KOPT-K1 (cell line): Measurements from ENCODE around the gene PAK3.

Experiments
- H3K27ac ChIP-seq: fragments of 200-600 bp; sonication (generic); 2 replicates; pipeline ENCODE4 v1.5.1; 2016; ENCODE audit warnings: antibody characterized with exemption, mild to moderate bottlenecking, low read depth, low read length; ENCODE audit not compliant: poor library complexity, severe bottlenecking
- H3K36me3 ChIP-seq: fragments of 200-600 bp; sonication (generic); 2 replicates; pipeline ENCODE4 v1.5.1; 2017; ENCODE audit warnings: antibody characterized with exemption, mild to moderate bottlenecking, low read length, moderate library complexity; ENCODE audit not compliant: insufficient read depth
- H3K9me3 ChIP-seq: fragments of 200-600 bp; sonication (generic); 2 replicates; pipeline ENCODE4 v1.5.1; 2017; ENCODE audit warnings: antibody characterized with exemption, low read length, mild to moderate bottlenecking; ENCODE audit not compliant: insufficient read depth, poor library complexity, severe bottlenecking

PAK3 gene

GRCh38 chrX:111116666-111117065 is 20.7 kb downstream of the PAK3 start:
- Histone ChIP-seq H3K9me3 (no peaks in the 10 kb centered on the region), H3K27ac (no peak overlapping the region), H3K36me3 (no peaks in the 10 kb centered on the region)

GRCh38 chrX:111119341-111119740 is 23.4 kb downstream of the PAK3 start:
- no peaks in the 10 kb centered on the region for H3K36me3 ChIP-seq
- no peaks in the 10 kb centered on the region for H3K9me3 ChIP-seq
- H3K27ac ChIP-seq, result no peak overlapping the region

DNA sequence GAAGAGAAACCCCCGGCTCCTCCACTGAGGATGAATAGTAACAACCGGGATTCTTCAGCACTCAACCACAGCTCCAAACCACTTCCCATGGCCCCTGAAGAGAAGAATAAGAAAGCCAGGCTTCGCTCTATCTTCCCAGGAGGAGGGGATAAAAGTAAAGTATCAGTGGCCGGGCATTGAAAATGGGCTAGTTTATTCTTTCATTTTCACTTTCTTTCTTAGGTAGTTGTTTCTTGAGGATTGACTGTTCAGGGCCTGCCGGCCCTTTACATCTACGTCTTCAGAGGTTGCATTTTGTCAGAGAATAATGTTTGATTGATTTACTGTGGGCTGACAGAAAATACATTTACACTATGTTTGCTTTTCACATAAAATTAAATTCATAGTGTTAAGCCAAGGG is 27.1 kb downstream of the PAK3 start:
- H3K9me3 ChIP-seq, result no peaks in the 10 kb centered on the region
- no peaks in the 10 kb centered on the region for H3K36me3 ChIP-seq
- no peak overlapping the region for H3K27ac ChIP-seq

DNA sequence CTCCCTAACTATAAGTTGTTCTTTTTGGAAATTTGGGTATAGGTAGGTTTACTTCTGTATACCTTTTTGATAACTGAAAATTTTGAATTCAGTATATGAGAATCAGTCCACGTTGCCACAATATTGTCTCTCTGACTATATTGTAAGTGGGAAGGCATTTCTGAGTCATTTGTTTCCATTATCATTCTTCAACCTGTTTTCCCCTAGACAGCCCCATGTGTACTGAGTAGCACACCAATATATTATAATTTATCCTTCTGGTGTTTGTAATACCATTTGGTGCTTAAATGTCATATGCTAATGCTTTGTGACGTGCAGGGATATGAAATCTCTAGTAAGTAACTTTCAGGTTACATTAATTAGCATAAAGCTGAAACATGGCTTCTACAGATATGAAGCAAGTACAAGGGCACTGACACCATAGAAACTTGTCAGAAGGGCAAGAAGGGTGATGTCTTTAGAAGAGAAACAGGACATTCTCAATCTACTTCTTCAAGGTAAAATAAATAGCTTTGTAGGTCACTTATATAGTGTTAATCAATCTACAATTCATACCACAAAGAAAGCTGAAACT is 27.7 kb downstream of the PAK3 start:
- Histone ChIP-seq H3K9me3 (no peaks in the 10 kb centered on the region), H3K36me3 (no peaks in the 10 kb centered on the region), H3K27ac (no peak overlapping the region)

DNA sequence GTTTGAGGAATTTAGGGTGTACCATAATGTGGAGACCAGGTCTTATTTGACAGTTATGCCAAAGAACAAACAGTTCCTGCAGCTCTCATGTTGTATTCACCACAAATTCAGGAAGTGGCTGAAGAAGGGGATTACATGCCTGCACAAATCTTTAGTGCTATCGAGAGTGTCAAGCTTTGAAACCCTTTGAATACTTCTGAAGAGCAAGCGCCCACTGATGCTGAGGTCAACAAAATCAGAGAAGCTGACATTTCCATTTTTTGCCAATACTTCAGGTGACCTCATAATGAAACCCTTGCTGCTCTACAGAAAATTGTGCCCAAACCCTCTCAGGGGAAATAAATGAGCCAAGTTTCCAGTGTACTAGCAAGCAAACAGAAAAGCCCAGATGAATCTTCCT is 28.4 kb downstream of the PAK3 start:
- Histone ChIP-seq H3K9me3 (no peaks in the 10 kb centered on the region), H3K36me3 (no peaks in the 10 kb centered on the region), H3K27ac (no peak overlapping the region)

GRCh38 chrX:111127038-111127437 is 31.0 kb downstream of the PAK3 start:
- Histone ChIP-seq H3K36me3 (no peaks in the 10 kb centered on the region), H3K9me3 (no peaks in the 10 kb centered on the region)

DNA sequence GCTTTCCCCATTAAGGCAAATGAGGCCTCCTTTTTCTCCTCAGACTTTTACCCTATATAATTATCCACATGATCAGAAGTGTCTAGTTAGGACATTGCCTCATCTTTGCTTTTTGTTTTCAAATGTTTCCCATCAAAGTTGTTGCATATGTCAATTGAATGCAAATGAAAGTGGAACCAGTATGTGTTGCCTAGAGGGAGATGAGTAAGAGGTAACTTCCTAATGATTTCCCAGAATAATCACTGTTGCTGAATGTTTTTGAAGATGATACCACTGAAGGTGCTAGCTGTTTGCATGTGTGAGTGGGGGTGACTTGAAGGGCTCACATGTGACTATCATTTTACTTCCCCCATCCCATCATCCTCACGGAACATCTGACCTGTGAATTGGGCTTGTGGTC is 33.9 kb downstream of the PAK3 start:
- Histone ChIP-seq H3K9me3 (no peaks in the 10 kb centered on the region), H3K27ac (no peak overlapping the region), H3K36me3 (no peaks in the 10 kb centered on the region)

More at GRCh38 chrX:111127038-111127437, 31.0 kb downstream of the PAK3 start:
- no peak overlapping the region for H3K27ac ChIP-seq

DNA sequence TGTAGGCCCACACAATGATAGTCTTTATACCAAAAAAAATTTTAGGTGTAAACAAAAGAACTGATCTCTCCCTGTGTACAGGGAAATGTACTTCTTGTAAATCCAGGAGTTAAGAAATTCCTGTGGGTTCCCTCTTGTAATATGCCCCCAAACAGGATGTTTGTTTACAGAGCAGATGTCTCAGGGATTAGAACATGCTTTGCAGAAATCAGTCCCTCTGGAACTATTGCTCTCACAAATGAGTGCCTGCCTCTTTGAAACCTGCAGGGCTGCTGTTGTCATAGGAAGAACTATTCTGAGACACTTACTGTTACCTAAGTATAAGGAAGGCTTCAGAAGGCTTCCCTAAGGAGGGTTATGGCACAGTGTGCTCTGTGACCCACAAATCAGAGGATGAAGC is 35.6 kb downstream of the PAK3 start:
- Histone ChIP-seq H3K36me3 (no peaks in the 10 kb centered on the region), H3K27ac (no peak overlapping the region), H3K9me3 (no peaks in the 10 kb centered on the region)

DNA sequence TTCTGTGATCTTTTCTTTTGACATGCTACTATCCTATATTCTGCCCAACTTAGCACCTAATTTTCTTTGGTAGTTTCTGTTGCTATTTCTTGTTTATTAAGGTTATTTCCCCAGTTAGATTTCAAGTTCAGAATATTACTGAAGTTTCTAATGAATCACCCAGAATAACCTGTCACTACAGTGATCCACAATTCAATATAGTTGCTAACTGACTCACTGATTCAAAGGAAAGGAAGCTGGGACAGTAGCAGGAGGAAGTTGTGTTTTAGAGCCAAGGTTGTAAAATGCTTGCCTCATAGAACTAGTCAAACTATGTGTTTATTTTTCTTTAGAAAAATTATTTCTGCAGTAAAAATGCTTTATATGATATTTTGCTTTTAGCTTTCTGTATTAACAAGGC is 37.4 kb downstream of the PAK3 start:
- H3K9me3 ChIP-seq, result no peaks in the 10 kb centered on the region
- no peaks in the 10 kb centered on the region for H3K36me3 ChIP-seq
- no peak overlapping the region for H3K27ac ChIP-seq

- no peaks in the 10 kb centered on the region for H3K36me3 ChIP-seq
- H3K27ac ChIP-seq, result no peak overlapping the region
- H3K9me3 ChIP-seq, result no peaks in the 10 kb centered on the region
Measured at GRCh38 chrX:111145878-111146277, 49.9 kb downstream of the PAK3 start.

DNA sequence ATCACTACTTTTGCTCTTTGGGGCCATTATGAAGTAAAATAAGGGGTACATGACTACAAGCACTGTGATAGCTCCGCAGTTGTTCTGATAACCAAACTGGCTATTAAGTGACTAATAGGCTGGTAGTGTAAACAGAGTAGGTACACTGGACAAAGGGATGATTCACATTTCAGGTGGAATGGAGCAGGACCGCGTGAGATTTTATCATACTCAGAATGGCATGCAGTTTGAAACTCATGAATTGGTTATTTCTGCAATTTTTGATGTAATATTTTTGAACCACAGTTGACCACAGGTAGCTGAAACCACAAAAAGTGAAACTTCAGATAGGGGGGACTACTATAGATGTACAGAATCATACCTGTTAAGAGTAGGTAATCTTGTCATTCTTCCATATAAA is 55.8 kb downstream of the PAK3 start:
- Histone ChIP-seq H3K27ac (no peak overlapping the region), H3K36me3 (no peaks in the 10 kb centered on the region), H3K9me3 (no peaks in the 10 kb centered on the region)

DNA sequence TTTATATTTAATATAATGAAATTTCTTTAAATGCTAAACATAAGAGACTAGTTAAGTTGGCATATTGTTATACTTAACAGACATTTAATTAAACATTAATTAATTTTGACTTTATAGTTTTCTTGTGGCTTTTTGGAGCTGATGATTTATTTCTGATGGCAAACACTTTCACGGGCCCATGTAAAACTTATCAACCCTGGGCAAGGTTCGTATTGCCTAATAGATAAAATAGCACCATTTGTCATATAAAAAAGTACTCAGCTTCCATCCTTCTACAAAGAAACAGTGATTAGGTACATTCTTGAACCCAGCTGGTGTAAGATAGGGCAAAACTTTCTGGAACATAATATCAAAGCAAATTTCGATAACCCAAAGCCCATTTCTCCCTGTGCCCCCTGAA is 63.2 kb downstream of the PAK3 start:
- Histone ChIP-seq H3K9me3 (no peaks in the 10 kb centered on the region), H3K27ac (no peak overlapping the region)

GRCh38 chrX:111164728-111165127 is 68.7 kb downstream of the PAK3 start:
- no peak overlapping the region for H3K27ac ChIP-seq
- no peaks in the 10 kb centered on the region for H3K36me3 ChIP-seq
- H3K9me3 ChIP-seq, result no peaks in the 10 kb centered on the region

More for the DNA sequence above, 63.2 kb downstream of the PAK3 start:
- H3K36me3 ChIP-seq, result no peaks in the 10 kb centered on the region

DNA sequence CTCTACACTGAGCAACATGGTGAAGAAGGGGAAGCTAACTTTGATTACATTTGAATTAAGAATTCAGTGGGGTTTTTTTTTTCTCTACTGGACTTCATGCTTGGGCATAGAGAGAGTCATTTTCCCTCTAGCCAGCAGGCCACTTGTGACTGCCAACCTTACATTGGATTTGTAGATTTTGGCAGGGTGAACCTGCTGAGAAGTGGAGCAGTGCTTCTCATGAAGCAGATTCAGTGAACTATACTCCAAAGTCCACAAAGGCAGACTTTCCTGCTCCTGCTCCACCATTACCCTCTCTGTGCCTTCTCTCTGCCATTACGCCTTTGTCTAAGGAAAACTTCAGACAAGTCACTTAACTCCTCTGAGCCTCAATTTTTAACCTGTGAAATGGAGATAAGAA is 69.9 kb downstream of the PAK3 start:
- H3K36me3 ChIP-seq, result no peaks in the 10 kb centered on the region

DNA sequence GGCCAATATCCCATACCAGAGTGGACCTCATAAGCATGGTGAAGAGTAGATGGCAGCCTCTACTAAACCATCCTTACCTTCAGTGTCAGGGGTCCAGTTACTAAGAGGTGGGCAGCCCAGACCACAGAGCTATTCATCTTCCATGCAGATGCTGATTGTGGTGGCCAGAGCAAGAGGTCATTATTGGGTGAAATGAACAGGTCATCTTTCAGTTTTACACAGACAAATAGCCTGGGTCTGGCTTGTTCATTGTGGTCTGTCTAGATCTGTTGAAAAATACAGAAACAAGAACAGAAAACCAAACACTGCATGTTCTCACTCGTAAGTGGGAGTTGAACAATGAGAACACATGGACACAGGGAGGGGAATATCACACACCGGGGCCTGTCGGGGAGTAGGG is 71.3 kb downstream of the PAK3 start:
- no peaks in the 10 kb centered on the region for H3K9me3 ChIP-seq
- no peaks in the 10 kb centered on the region for H3K36me3 ChIP-seq
- H3K27ac ChIP-seq, result no peak overlapping the region

More for the DNA sequence above, 69.9 kb downstream of the PAK3 start:
- Histone ChIP-seq H3K9me3 (no peaks in the 10 kb centered on the region), H3K27ac (no peak overlapping the region)

DNA sequence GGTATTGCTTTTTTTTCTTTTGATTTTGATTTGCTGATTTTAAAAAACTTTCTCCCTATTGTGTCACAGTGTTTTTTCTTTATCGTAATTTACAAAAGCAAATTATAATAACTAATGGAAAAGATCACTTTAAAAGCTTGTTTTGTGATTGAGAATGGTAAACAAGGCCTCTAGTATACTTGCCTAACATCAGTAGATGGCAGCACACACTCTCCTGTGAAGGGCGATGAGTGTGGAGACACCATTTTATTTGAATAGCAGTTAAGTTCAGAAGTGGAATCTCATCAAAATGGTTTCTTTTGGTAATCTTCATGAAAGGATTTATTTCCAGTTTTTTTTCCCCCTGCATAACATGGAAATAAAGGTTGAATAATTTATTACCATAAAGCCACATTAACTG is 72.3 kb downstream of the PAK3 start:
- Histone ChIP-seq H3K36me3 (no peaks in the 10 kb centered on the region), H3K27ac (no peak overlapping the region), H3K9me3 (no peaks in the 10 kb centered on the region)
